Naive thymus-derived CD4-positive, alpha-beta T cell (primary cell): Measurements from ENCODE around the gene CORO1C. TPM values are rescaled to one million over a fixed set of nuclear protein-coding genes. Genes with fewer than 3 reads are reported as not detected.

ENCODE experiments used
- ATAC-seq: fragments of 150-1000 bp; cut with Tn5 transposase; 2 replicates; pipeline ENCODE4 v1.10.0; 2021; ENCODE audit warnings: mild to moderate bottlenecking, moderate library complexity
- CTCF ChIA-PET: fragments of 350-600 bp; sonication (Branson Sonifier 250); formaldehyde crosslinking; loops from one replicate; lab custom pipeline; 2021; ENCODE audit warnings: antibody characterized with exemption; lab: Charles Lee
- POLR2A ChIA-PET: fragments of 350-600 bp; sonication (Branson Sonifier 250); formaldehyde crosslinking; loops from one replicate; lab custom pipeline; 2021; ENCODE audit warnings: antibody characterized with exemption, inconsistent platforms; lab: Charles Lee
- DNase-seq, 9 donors: peaks; one replicate each; pipeline versions ENCODE4 v3.0.0 to v3.0.0-alpha.2; 2020 to 2022; ENCODE audit warnings: mixed read lengths in 1 of 9
- H3K27ac ChIP-seq: one replicate; pipeline ENCODE4 v1.7.0; 2013; ENCODE audit warnings: mild to moderate bottlenecking, low read depth, low read length, moderate library complexity
- H3K27me3 ChIP-seq, 2 donors: one replicate each; pipeline ENCODE4 v1.7.0; 2013; ENCODE audit warnings: low read length in 2 of 2, mild to moderate bottlenecking in 2 of 2, moderate library complexity in 2 of 2; ENCODE audit not compliant: control insufficient read depth in 2 of 2, insufficient read depth in 2 of 2
- H3K36me3 ChIP-seq, 3 experiments: 1 replicate in 2 of 3; 2 replicates in 1 of 3; pipeline ENCODE4 v1.7.0; 2013; ENCODE audit warnings: low read length in 3 of 3, mild to moderate bottlenecking in 3 of 3, moderate library complexity in 1 of 3; ENCODE audit not compliant: insufficient read depth in 3 of 3, control insufficient read depth in 2 of 3
- H3K4me1 ChIP-seq, 2 donors: one replicate each; pipeline ENCODE4 v1.7.0; 2013; ENCODE audit warnings: low read length in 2 of 2, mild to moderate bottlenecking in 2 of 2, moderate library complexity in 1 of 2; ENCODE audit not compliant: control insufficient read depth in 2 of 2, insufficient read depth in 2 of 2
- H3K4me3 ChIP-seq: 2 replicates; pipeline ENCODE4 v1.7.0; 2013; ENCODE audit warnings: mild to moderate bottlenecking, low read length
- H3K9me3 ChIP-seq, 3 experiments: 1 replicate in 2 of 3; 2 replicates in 1 of 3; pipeline ENCODE4 v1.7.0; 2013; ENCODE audit warnings: low read length in 3 of 3; ENCODE audit not compliant: control insufficient read depth in 2 of 3
- H3K27ac Mint-ChIP-seq, 9 donors: one replicate each; pipeline ENCODE4 v1.8.0; 2020 to 2022; ENCODE audit warnings: mixed read lengths in 9 of 9, mild to moderate bottlenecking in 8 of 9, moderate library complexity in 5 of 9, inconsistent platforms in 2 of 9
- H3K27me3 Mint-ChIP-seq, 5 donors: one replicate each; pipeline ENCODE4 v1.8.0; 2021 to 2022; ENCODE audit warnings: mixed read lengths in 5 of 5, mild to moderate bottlenecking in 1 of 5
- H3K36me3 Mint-ChIP-seq, 5 donors: one replicate each; pipeline ENCODE4 v1.8.0; 2020 to 2022; ENCODE audit warnings: mixed read lengths in 5 of 5, mild to moderate bottlenecking in 3 of 5, inconsistent platforms in 1 of 5
- H3K4me1 Mint-ChIP-seq, 7 donors: one replicate each; pipeline ENCODE4 v1.8.0; 2020 to 2022; ENCODE audit warnings: mixed read lengths in 7 of 7, mild to moderate bottlenecking in 3 of 7, inconsistent platforms in 1 of 7
- H3K4me3 Mint-ChIP-seq, 10 donors: one replicate each; pipeline ENCODE4 v1.8.0; 2020 to 2022; ENCODE audit warnings: mild to moderate bottlenecking in 10 of 10, mixed read lengths in 10 of 10, moderate library complexity in 6 of 10, inconsistent platforms in 2 of 10
- H3K9me3 Mint-ChIP-seq, 11 donors: one replicate each; pipeline ENCODE4 v1.8.0; 2020 to 2022; ENCODE audit warnings: mixed read lengths in 11 of 11, mild to moderate bottlenecking in 4 of 11, inconsistent platforms in 1 of 11, moderate library complexity in 1 of 11
- intact Hi-C, 2 donors: fragments of 100-400 bp; cut with micrococcal nuclease; formaldehyde crosslinking; loops; one replicate each; pipeline ENCODE4 v1.15.1; 2023
- polyA plus RNA-seq, 2 donors: library from polyadenylated mRNA; unstranded; fragments of 300-500 nt; fragmentation: Illumina TruSeq; gene quantifications; one replicate each; pipeline ENCODE4 v1.2.3, GENCODE V29; 2021
- total RNA-seq, 6 experiments: library from RNA in 5 of 6; stranded (reverse) in 5 of 6; gene quantifications; 1 replicate in 5 of 6; 2 replicates in 1 of 6; pipeline ENCODE4 v1.2.3 and lab custom pipeline; 2021 to 2026

Gene CORO1C
- total RNA-seq (10 to 100 TPM in 3 of 5 experiments, 1 to 10 TPM in 2; 7.6 to 71.8 (median 15.7) TPM), polyA plus RNA-seq (1 to 10 TPM; 2.5 to 4.0 TPM), total RNA-seq (lab: John Stamatoyannopoulos, UW) (5.5 reads per million, percentile 25 among the genes with 10 or more reads in this experiment)

DNA sequence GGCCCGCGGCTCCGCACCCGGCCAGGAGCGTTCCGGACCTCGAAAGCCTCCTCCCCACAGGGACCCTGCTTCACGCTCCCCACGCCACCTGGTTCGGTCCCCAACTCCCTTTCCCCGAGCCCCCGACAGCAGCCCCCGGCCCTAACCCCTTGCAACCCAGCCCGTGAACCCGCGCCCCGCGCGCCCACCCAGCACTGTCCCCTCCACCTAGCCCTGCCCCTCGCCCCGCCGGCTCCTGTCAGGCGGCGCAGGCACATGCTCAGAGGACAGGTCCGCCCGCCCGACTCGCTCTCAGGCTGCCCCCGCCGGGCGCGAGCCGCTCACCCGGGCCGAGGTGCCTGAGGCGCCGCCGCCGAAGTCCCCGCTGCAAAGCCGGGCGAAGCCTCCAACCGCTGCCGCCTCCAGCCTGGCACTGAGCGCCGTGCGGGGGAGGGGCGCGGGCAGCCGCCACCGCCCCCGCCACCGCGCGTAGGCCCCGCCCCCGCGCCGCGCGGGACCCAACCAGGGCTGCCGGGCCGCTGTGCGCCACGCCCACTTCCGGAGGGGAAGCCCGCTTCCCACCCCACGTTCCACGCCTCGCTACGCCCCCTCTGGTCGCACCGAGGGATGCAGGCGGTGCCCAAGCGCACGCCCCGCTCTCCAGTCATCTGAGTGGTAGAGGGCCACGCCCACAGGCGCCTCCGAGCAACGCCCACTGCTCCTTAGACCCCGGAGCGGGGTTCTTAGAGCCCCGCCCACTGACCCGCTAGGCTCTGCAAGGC is at the start of gene CORO1C:
Gene CORO1C (minus strand): TSS at position 414 of the 761 bp plus-strand sequence. CDS start 30,200 bp downstream, outside the sequence.
- H3K9me3 Mint-ChIP-seq = no peaks in the 10 kb centered on the region
- H3K4me1 ChIP-seq = peaks cover 4 to 6% of the 10 kb centered on the region in 2 donors

GRCh38 chr12:108779998-108780688 is 48.8 kb upstream of the CORO1C start:
- Histone ChIP-seq H3K4me3 (no peak overlapping the region), H3K36me3 (no peaks in the 10 kb centered on the region), H3K27ac (no peak overlapping the region), H3K4me1 (no peaks in the 10 kb centered on the region), H3K9me3 (no peaks in the 10 kb centered on the region), H3K27me3 (no peaks in the 10 kb centered on the region)
- Mint-ChIP-seq H3K36me3 (peaks cover 0 to 13% (median 0%) of the 10 kb centered on the region in 5 donors), H3K4me3 (no peak overlapping the region), H3K27ac (no peak overlapping the region), H3K27me3 (no peaks in the 10 kb centered on the region), H3K9me3 (no peaks in the 10 kb centered on the region), H3K4me1 (no peaks in the 10 kb centered on the region)
- DNase-seq (no peak), ATAC-seq (no peak)
- ChIA-PET POLR2A (no interaction called here), CTCF (no interaction called here)
- intact Hi-C loops = no loop called here

More for the DNA sequence above, at the start of gene CORO1C:
- Mint-ChIP-seq H3K27ac (peak within 1 kb of the TSS; percentile 79 to 98 (median 96)), H3K36me3 (peaks cover 0 to 3% (median 0%) of the 10 kb centered on the region in 5 donors), H3K4me1 (peaks cover 0 to 44% (median 19%) of the 10 kb centered on the region in 7 donors), H3K27me3 (peaks cover 0 to 9% (median 0%) of the 10 kb centered on the region in 5 donors), H3K4me3 (peak within 1 kb of the TSS; percentile 94 to 99 (median 96))
- H3K27me3 ChIP-seq = no peaks in the 10 kb centered on the region
- peak; percentile 90 to 99 (median 94) for DNase-seq
- peak; percentile 88 for ATAC-seq
- ChIA-PET CTCF (interaction anchor here (0.6 to 2.4 kb wide), 5 partner anchors 11 to 219 kb away, joined by 3 to 10 read pairs (median 4); no protein-coding TSS in a partner anchor), POLR2A (interaction anchor here (0.6 kb wide), 1 partner anchor 72 kb away, joined by 3 read pairs; no protein-coding TSS in a partner anchor)
- H3K9me3 ChIP-seq = no peaks in the 10 kb centered on the region
- peak within 1 kb of the TSS; percentile 78 for H3K27ac ChIP-seq
- peaks cover 0 to 3% (median 0%) of the 10 kb centered on the region in 3 experiments for H3K36me3 ChIP-seq
- intact Hi-C loops = loop anchor here (1.0 to 10.0 kb wide), 19 partner anchors 40 to 1264 kb away; partner anchors contain the start of genes SELPLG (in 2 of the 2), SSH1 (in 2 of the 2), USP30 (in 2 of the 2) and ALKBH2 (in 1 of the 2)
- peak within 1 kb of the TSS; percentile 99 for H3K4me3 ChIP-seq

DNA sequence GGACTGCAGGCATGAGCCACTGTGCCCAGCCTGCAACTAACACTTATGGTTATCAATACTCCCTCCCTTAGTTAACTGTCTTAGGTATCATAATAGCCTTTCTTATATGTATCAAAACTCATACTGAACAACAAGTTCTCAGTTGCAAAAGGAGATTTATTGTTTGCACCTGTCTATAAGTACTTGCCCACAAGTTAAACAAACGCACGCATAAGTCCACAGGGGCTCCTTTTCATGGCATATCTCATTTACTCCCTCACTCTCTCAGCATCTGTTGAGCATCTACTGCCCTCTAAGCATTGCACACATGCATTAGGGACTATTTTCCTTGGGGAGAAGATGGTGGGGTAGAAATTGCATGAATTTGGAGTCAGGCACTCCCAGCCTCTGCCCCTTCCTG is 46.7 kb upstream of the CORO1C start:
- DNase-seq (no peak), ATAC-seq (no peak)
- Mint-ChIP-seq H3K9me3 (no peaks in the 10 kb centered on the region), H3K4me3 (no peak overlapping the region), H3K27ac (no peak overlapping the region), H3K4me1 (no peaks in the 10 kb centered on the region), H3K36me3 (peaks cover 0 to 4% (median 0%) of the 10 kb centered on the region in 5 donors), H3K27me3 (no peaks in the 10 kb centered on the region)
- Histone ChIP-seq H3K4me3 (no peak overlapping the region), H3K4me1 (no peaks in the 10 kb centered on the region), H3K36me3 (no peaks in the 10 kb centered on the region), H3K9me3 (no peaks in the 10 kb centered on the region), H3K27me3 (no peaks in the 10 kb centered on the region), H3K27ac (no peak overlapping the region)
- ChIA-PET CTCF (no interaction called here), POLR2A (no interaction called here)
- intact Hi-C loops = no loop called here

DNA sequence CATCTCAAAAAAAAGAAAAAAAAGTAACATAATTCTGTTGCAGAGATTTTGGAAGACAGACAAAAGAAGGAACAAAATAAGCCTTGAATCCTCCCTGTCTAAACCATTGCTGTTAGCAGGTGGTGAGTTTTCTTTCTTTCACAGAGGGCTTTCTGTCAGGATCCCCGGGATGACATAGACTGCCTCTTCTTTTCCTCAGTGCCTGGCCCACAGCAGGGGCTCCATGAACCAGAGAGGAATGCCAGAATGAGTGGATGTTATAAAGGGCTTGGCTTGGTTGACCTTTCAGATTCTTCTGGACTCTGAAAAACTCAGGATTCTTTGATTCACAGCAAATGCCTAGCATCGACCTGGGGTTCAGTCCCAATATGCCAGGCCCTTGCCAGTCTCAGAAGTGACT is 45.8 kb upstream of the CORO1C start:
- DNase-seq (no peak), ATAC-seq (no peak)
- Histone ChIP-seq H3K27me3 (no peaks in the 10 kb centered on the region), H3K9me3 (no peaks in the 10 kb centered on the region), H3K27ac (no peak overlapping the region), H3K36me3 (no peaks in the 10 kb centered on the region), H3K4me3 (no peak overlapping the region), H3K4me1 (no peaks in the 10 kb centered on the region)
- Mint-ChIP-seq H3K27me3 (no peaks in the 10 kb centered on the region), H3K4me3 (no peak overlapping the region), H3K27ac (no peak overlapping the region), H3K9me3 (no peaks in the 10 kb centered on the region), H3K36me3 (peaks cover 0 to 4% (median 0%) of the 10 kb centered on the region in 5 donors), H3K4me1 (no peaks in the 10 kb centered on the region)
- ChIA-PET POLR2A (interaction anchor here (0.6 kb wide), 1 partner anchor 20 kb away, joined by 3 read pairs; no protein-coding TSS in a partner anchor), CTCF (no interaction called here)
- intact Hi-C loops = no loop called here

- ChIA-PET POLR2A (no interaction called here), CTCF (no interaction called here)
- no peak for ATAC-seq
- Mint-ChIP-seq H3K4me1 (peaks cover 0 to 3% (median 1%) of the 10 kb centered on the region in 7 donors), H3K36me3 (no peaks in the 10 kb centered on the region), H3K27ac (no peak overlapping the region), H3K9me3 (no peaks in the 10 kb centered on the region), H3K4me3 (no peak overlapping the region), H3K27me3 (peaks cover 3 to 8% (median 7%) of the 10 kb centered on the region in 5 donors)
- no peaks in the 10 kb centered on the region for H3K9me3 ChIP-seq
- H3K4me3 ChIP-seq = no peak overlapping the region
- H3K36me3 ChIP-seq = no peaks in the 10 kb centered on the region
- H3K4me1 ChIP-seq = no peaks in the 10 kb centered on the region
- H3K27ac ChIP-seq = no peak overlapping the region
- DNase-seq = no peak
- no peaks in the 10 kb centered on the region for H3K27me3 ChIP-seq
- intact Hi-C loops = no loop called here
Measured at GRCh38 chr12:108773798-108774788, 42.8 kb upstream of the CORO1C start.
